ENCODE data around the gene OXER1. TPM values are rescaled to one million over a fixed set of nuclear protein-coding genes. Genes with fewer than 3 reads are reported as not detected.
"Not testable (repeated sequence)": the region's sequence is repeated elsewhere in the genome, so short reads cannot be mapped to it uniquely, and the experiment has no call there.

The OXER1 gene
- total and polyA plus RNA-seq, 4 donors, result 2.2 to 8.1 (median 6.7) TPM

- Histone ChIP-seq H3K36me3 (ENCODE audit: control insufficient read depth in 4 of 4, insufficient read depth in 3 of 4, low read depth in 1 of 4, low read length in 3 of 4) (peaks cover 0 to 4% (median under 1%) of the 10 kb centered on the region in 4 donors), H3K9ac (ENCODE audit: low read depth in 1 of 2, low read length in 2 of 2) (no peak overlapping the region), H3K9me3 (ENCODE audit: control insufficient read depth in 4 of 4, low read length in 3 of 4) (no peaks in the 10 kb centered on the region), H3K27me3 (ENCODE audit: control insufficient read depth in 4 of 4, insufficient read depth in 4 of 4, low read length in 3 of 4) (no peaks in the 10 kb centered on the region), H3K4me3 (ENCODE audit: low read depth in 1 of 3, low read length in 3 of 3) (no peak overlapping the region), H3K27ac (ENCODE audit: low read depth in 1 of 2, low read length in 2 of 2) (no peak overlapping the region), H3K4me1 (ENCODE audit: control insufficient read depth in 4 of 4, insufficient read depth in 4 of 4, low read length in 3 of 4) (peaks cover 0 to 2% (median 0%) of the 10 kb centered on the region in 4 donors)
- 76% methylated on average over 1 of the region's 1 CpG for WGBS
- TF ChIP-seq, protein P1, sequence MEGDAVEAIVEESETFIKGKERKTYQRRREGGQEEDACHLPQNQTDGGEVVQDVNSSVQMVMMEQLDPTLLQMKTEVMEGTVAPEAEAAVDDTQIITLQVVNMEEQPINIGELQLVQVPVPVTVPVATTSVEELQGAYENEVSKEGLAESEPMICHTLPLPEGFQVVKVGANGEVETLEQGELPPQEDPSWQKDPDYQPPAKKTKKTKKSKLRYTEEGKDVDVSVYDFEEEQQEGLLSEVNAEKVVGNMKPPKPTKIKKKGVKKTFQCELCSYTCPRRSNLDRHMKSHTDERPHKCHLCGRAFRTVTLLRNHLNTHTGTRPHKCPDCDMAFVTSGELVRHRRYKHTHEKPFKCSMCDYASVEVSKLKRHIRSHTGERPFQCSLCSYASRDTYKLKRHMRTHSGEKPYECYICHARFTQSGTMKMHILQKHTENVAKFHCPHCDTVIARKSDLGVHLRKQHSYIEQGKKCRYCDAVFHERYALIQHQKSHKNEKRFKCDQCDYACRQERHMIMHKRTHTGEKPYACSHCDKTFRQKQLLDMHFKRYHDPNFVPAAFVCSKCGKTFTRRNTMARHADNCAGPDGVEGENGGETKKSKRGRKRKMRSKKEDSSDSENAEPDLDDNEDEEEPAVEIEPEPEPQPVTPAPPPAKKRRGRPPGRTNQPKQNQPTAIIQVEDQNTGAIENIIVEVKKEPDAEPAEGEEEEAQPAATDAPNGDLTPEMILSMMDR (IDR thresholded peaks at IDR 0.05; ENCODE audit: low read depth, low read length, missing input control), result no peak
- no peak for DNase-seq (ENCODE audit: low spot score)
These were observed 30.1 kb downstream of the OXER1 start for GRCh38 chr2:42733852-42734251.

DNA sequence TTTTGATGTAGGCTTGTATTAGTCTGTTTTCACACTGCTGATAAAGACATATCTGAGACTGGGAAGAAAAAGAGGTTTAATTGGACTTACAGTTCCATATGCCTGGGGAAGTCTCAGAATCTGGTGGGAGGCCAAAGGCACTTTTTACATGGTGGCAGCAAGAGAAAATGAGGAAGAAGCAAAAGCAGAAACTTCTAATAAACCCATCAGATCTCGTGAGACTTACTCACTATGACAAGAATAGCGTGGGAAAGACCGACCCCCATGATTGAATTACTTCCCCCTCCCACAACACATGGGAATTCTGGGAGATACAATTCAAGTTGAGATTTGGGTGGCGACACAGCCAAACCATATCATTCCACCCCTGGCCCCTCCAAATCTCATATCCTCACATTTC is 32.6 kb downstream of the OXER1 start:
- H3K9me3 ChIP-seq (ENCODE audit: control insufficient read depth in 4 of 4, low read length in 3 of 4); H3K27me3 ChIP-seq (ENCODE audit: control insufficient read depth in 4 of 4, insufficient read depth in 4 of 4, low read length in 3 of 4); H3K4me1 ChIP-seq (ENCODE audit: control insufficient read depth in 4 of 4, insufficient read depth in 4 of 4, low read length in 3 of 4); DNase-seq (ENCODE audit: low spot score); H3K27ac ChIP-seq (ENCODE audit: low read depth in 1 of 2, low read length in 2 of 2); H3K9ac ChIP-seq (ENCODE audit: low read depth in 1 of 2, low read length in 2 of 2); H3K36me3 ChIP-seq (ENCODE audit: control insufficient read depth in 4 of 4, insufficient read depth in 3 of 4, low read depth in 1 of 4, low read length in 3 of 4); H3K4me3 ChIP-seq (ENCODE audit: low read depth in 1 of 3, low read length in 3 of 3): not testable (repeated sequence)
- 97% methylated on average over 4 of the region's 4 CpGs for WGBS

DNA sequence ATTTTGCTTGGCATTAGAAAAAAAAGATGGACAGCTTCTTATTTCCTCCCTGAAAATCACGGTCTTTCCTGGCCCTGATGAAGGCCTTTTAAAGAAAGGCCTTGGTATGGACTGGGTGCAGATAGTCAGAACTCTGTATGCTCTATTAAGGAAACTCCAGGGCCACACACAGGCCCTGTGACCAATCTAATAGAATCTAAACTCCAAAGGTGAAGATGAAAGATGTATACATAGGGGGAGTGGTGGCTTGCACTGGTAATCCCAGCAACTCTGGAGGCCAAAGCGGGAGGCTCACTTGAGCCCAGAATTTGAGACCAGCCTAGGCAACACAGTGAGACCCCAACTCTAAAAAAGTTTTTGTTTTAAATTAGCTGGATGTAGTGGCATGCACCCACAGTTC is 37.3 kb downstream of the OXER1 start:
- Histone ChIP-seq H3K27ac (ENCODE audit: low read depth in 1 of 2, low read length in 2 of 2) (no peak overlapping the region), H3K4me3 (ENCODE audit: low read depth in 1 of 3, low read length in 3 of 3) (no peak overlapping the region), H3K9me3 (ENCODE audit: control insufficient read depth in 4 of 4, low read length in 3 of 4) (no peaks in the 10 kb centered on the region), H3K27me3 (ENCODE audit: control insufficient read depth in 4 of 4, insufficient read depth in 4 of 4, low read length in 3 of 4) (no peaks in the 10 kb centered on the region), H3K36me3 (ENCODE audit: control insufficient read depth in 4 of 4, insufficient read depth in 3 of 4, low read depth in 1 of 4, low read length in 3 of 4) (peaks cover 0 to 2% (median 0%) of the 10 kb centered on the region in 4 donors), H3K4me1 (ENCODE audit: control insufficient read depth in 4 of 4, insufficient read depth in 4 of 4, low read length in 3 of 4) (no peaks in the 10 kb centered on the region), H3K9ac (ENCODE audit: low read depth in 1 of 2, low read length in 2 of 2) (no peak overlapping the region)
- 94% methylated on average over 2 of the region's 2 CpGs for WGBS
- DNase-seq (ENCODE audit: low spot score), result no peak
- TF ChIP-seq RXRA (IDR thresholded peaks at IDR 0.05) (no peak), SP1 (IDR thresholded peaks at IDR 0.05) (no peak), FOXA1 (IDR thresholded peaks at IDR 0.05) (no peak), HNF4G (IDR thresholded peaks at IDR 0.05) (no peak), NR2F2 (IDR thresholded peaks at IDR 0.05) (no peak), ATF3 (IDR thresholded peaks at IDR 0.05) (no peak)
- TF ChIP-seq, protein P2, sequence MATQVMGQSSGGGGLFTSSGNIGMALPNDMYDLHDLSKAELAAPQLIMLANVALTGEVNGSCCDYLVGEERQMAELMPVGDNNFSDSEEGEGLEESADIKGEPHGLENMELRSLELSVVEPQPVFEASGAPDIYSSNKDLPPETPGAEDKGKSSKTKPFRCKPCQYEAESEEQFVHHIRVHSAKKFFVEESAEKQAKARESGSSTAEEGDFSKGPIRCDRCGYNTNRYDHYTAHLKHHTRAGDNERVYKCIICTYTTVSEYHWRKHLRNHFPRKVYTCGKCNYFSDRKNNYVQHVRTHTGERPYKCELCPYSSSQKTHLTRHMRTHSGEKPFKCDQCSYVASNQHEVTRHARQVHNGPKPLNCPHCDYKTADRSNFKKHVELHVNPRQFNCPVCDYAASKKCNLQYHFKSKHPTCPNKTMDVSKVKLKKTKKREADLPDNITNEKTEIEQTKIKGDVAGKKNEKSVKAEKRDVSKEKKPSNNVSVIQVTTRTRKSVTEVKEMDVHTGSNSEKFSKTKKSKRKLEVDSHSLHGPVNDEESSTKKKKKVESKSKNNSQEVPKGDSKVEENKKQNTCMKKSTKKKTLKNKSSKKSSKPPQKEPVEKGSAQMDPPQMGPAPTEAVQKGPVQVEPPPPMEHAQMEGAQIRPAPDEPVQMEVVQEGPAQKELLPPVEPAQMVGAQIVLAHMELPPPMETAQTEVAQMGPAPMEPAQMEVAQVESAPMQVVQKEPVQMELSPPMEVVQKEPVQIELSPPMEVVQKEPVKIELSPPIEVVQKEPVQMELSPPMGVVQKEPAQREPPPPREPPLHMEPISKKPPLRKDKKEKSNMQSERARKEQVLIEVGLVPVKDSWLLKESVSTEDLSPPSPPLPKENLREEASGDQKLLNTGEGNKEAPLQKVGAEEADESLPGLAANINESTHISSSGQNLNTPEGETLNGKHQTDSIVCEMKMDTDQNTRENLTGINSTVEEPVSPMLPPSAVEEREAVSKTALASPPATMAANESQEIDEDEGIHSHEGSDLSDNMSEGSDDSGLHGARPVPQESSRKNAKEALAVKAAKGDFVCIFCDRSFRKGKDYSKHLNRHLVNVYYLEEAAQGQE (IDR thresholded peaks at IDR 0.05), result no peak
- TF ChIP-seq, protein P3, sequence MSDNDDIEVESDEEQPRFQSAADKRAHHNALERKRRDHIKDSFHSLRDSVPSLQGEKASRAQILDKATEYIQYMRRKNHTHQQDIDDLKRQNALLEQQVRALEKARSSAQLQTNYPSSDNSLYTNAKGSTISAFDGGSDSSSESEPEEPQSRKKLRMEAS (IDR thresholded peaks at IDR 0.05), result no peak
- TF ChIP-seq, protein P4, sequence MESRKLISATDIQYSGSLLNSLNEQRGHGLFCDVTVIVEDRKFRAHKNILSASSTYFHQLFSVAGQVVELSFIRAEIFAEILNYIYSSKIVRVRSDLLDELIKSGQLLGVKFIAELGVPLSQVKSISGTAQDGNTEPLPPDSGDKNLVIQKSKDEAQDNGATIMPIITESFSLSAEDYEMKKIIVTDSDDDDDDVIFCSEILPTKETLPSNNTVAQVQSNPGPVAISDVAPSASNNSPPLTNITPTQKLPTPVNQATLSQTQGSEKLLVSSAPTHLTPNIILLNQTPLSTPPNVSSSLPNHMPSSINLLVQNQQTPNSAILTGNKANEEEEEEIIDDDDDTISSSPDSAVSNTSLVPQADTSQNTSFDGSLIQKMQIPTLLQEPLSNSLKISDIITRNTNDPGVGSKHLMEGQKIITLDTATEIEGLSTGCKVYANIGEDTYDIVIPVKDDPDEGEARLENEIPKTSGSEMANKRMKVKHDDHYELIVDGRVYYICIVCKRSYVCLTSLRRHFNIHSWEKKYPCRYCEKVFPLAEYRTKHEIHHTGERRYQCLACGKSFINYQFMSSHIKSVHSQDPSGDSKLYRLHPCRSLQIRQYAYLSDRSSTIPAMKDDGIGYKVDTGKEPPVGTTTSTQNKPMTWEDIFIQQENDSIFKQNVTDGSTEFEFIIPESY (IDR thresholded peaks at IDR 0.05), result no peak

All from liver (tissue), 9 donors.